ENCODE measurements around the gene MRPS30. TPM values are rescaled to one million over a fixed set of nuclear protein-coding genes. Genes with fewer than 3 reads are reported as not detected.

The MRPS30 gene
- total RNA-seq, 1 donor, result 44.8 TPM

- no peak overlapping the region for H3K4me3 ChIP-seq (ENCODE audit: low read length)
- H3K27me3 ChIP-seq (ENCODE audit: insufficient read depth, low read length), result no peaks in the 10 kb centered on the region
- no peaks in the 10 kb centered on the region for H3K4me1 ChIP-seq (ENCODE audit: insufficient read depth, low read length)
- no peaks in the 10 kb centered on the region for H3K9me3 ChIP-seq (ENCODE audit: low read depth, low read length)
These were observed 36.0 kb downstream of the MRPS30 start for GRCh38 chr5:44844744-44845143.

GRCh38 chr5:44845777-44846176, 37.0 kb downstream of the MRPS30 start:
- H3K4me3 ChIP-seq (ENCODE audit: low read length), result no peak overlapping the region
- H3K9me3 ChIP-seq (ENCODE audit: low read depth, low read length), result no peaks in the 10 kb centered on the region
- no peaks in the 10 kb centered on the region for H3K4me1 ChIP-seq (ENCODE audit: insufficient read depth, low read length)
- H3K27me3 ChIP-seq (ENCODE audit: insufficient read depth, low read length), result no peaks in the 10 kb centered on the region

- Histone ChIP-seq H3K27me3 (ENCODE audit: insufficient read depth, low read length) (no peaks in the 10 kb centered on the region), H3K4me1 (ENCODE audit: insufficient read depth, low read length) (no peaks in the 10 kb centered on the region), H3K4me3 (ENCODE audit: low read length) (no peak overlapping the region), H3K9me3 (ENCODE audit: low read depth, low read length) (no peaks in the 10 kb centered on the region)
These were observed 38.6 kb downstream of the MRPS30 start for GRCh38 chr5:44847206-44847852.

GRCh38 chr5:44860267-44860666, 51.5 kb downstream of the MRPS30 start:
- Histone ChIP-seq H3K27me3 (ENCODE audit: insufficient read depth, low read length) (peaks cover 3% of the 10 kb centered on the region), H3K4me3 (ENCODE audit: low read length) (no peak overlapping the region), H3K4me1 (ENCODE audit: insufficient read depth, low read length) (no peaks in the 10 kb centered on the region), H3K9me3 (ENCODE audit: low read depth, low read length) (no peaks in the 10 kb centered on the region)

GRCh38 chr5:44862808-44863207, 54.1 kb downstream of the MRPS30 start:
- Histone ChIP-seq H3K4me3 (ENCODE audit: low read length) (no peak overlapping the region), H3K9me3 (ENCODE audit: low read depth, low read length) (no peaks in the 10 kb centered on the region), H3K27me3 (ENCODE audit: insufficient read depth, low read length) (peaks cover 3% of the 10 kb centered on the region), H3K4me1 (ENCODE audit: insufficient read depth, low read length) (no peaks in the 10 kb centered on the region)

Data from mononuclear cell (primary cell).